AG04450 (cell line): ENCODE measurements around the gene NOL9. TPM values are rescaled to one million over a fixed set of nuclear protein-coding genes. Genes with fewer than 3 reads are reported as not detected.

ENCODE experiments used
- CTCF ChIA-PET: fragments of 300-600, 350-600 bp; formaldehyde crosslinking; extraction: SDS; loops from one replicate; lab custom pipeline; 2022; ENCODE audit warnings: antibody characterized with exemption, inconsistent platforms; lab: Charles Lee
- POLR2A ChIA-PET: fragments of 350-600 bp; formaldehyde crosslinking; extraction: SDS; loops from one replicate; lab custom pipeline; 2021; ENCODE audit warnings: antibody characterized with exemption, inconsistent platforms; lab: Yijun Ruan, JAX
- DNase-seq: peaks from one replicate; pipeline ENCODE4 v3.0.0-alpha.2; 2011; ENCODE audit warnings: low read depth, low spot score
- H3K27ac ChIP-seq: one replicate; pipeline ENCODE4 v1.5.1; 2012; ENCODE audit warnings: low read depth, low read length, control low read depth
- H3K27me3 ChIP-seq: one replicate; pipeline ENCODE4 v1.6.0; 2012; ENCODE audit warnings: low read length; ENCODE audit not compliant: control insufficient read depth, insufficient read depth
- H3K4me3 ChIP-seq: 2 replicates; pipeline ENCODE4 v1.5.1; 2011; ENCODE audit warnings: mild to moderate bottlenecking, low read depth, low read length, control low read depth
- H3K9me3 ChIP-seq: 2 replicates; pipeline ENCODE4 v1.5.1; 2012; ENCODE audit warnings: low read length; ENCODE audit not compliant: control insufficient read depth, insufficient read depth
- CTCF ChIP-seq: IDR thresholded peaks from 2 replicates; pipeline ENCODE4 v1.5.1; 2011; ENCODE audit warnings: low read depth, low read length, control low read depth, inconsistent platforms
- polyA plus RNA-seq: library from polyadenylated mRNA; depleted of rRNA; stranded (reverse); fragments of >200 nt; gene quantifications from 2 replicates; pipeline ENCODE4 v1.2.3, GENCODE V29; 2011

NOL9 gene
- polyA plus RNA-seq, 1 experiment: 23.6 TPM

- Histone ChIP-seq H3K27me3 (peaks cover 5% of the 10 kb centered on the region), H3K27ac (no peak overlapping the region), H3K4me3 (no peak overlapping the region), H3K9me3 (no peaks in the 10 kb centered on the region; the same call in 1 of the 2 replicates)
- ChIA-PET POLR2A (no interaction called here), CTCF (no interaction called here)
- no peak for TF ChIP-seq CTCF
- no peak for DNase-seq
Observed at GRCh38 chr1:6508154-6508815, 46.0 kb downstream of the NOL9 start.

- ChIA-PET POLR2A (no interaction called here), CTCF (interaction anchor here (0.8 to 1.4 kb wide), 2 partner anchors 18 to 47 kb away, joined by 3 to 12 read pairs; partner anchors contain the start of gene TAS1R1)
- no peaks in the 10 kb centered on the region; the same call in 1 of the 2 replicates for H3K9me3 ChIP-seq
- DNase-seq: no peak
- peaks cover 5% of the 10 kb centered on the region for H3K27me3 ChIP-seq
- H3K4me3 ChIP-seq: no peak overlapping the region
- TF ChIP-seq CTCF: no peak
- H3K27ac ChIP-seq: no peak overlapping the region
Observed at GRCh38 chr1:6507461-6507911, 46.8 kb downstream of the NOL9 start.

GRCh38 chr1:6507037-6507428 is 47.3 kb downstream of the NOL9 start:
- Histone ChIP-seq H3K9me3 (no peaks in the 10 kb centered on the region; the same call in 1 of the 2 replicates), H3K27me3 (peaks cover 5% of the 10 kb centered on the region), H3K27ac (no peak overlapping the region), H3K4me3 (no peak overlapping the region)
- CTCF ChIA-PET: interaction anchor here (0.8 to 1.4 kb wide), 2 partner anchors 17 to 48 kb away, joined by 3 to 12 read pairs; partner anchors contain the start of gene TAS1R1
- TF ChIP-seq CTCF: no peak
- POLR2A ChIA-PET: no interaction called here
- DNase-seq: no peak

GRCh38 chr1:6506210-6507036 is 47.9 kb downstream of the NOL9 start:
- no peak for TF ChIP-seq CTCF
- no peaks in the 10 kb centered on the region; the same call in 1 of the 2 replicates for H3K9me3 ChIP-seq
- ChIA-PET CTCF (interaction anchor here (0.8 to 2.0 kb wide), 3 partner anchors 17 to 48 kb away, joined by 3 to 12 read pairs (median 11); partner anchors contain the start of gene TAS1R1), POLR2A (no interaction called here)
- H3K4me3 ChIP-seq: no peak overlapping the region
- DNase-seq: no peak
- no peak overlapping the region for H3K27ac ChIP-seq
- H3K27me3 ChIP-seq: peaks cover 5% of the 10 kb centered on the region
